GM21390 (cell line): ENCODE data around the gene DPP10.
"Not testable (repeated sequence)": the region's sequence is repeated elsewhere in the genome, so short reads cannot be mapped to it uniquely, and the experiment has no call there.

ENCODE experiments used
- ATAC-seq: cut with Tn5 transposase; IDR thresholded peaks from one replicate; pipeline ENCODE4 v1.9.1; 2021; ENCODE audit not compliant: unreplicated experiment

DPP10 gene

GRCh38 chr2:114937366-114937930 is 495.0 kb downstream of the DPP10 start:
- no peak for ATAC-seq

DNA sequence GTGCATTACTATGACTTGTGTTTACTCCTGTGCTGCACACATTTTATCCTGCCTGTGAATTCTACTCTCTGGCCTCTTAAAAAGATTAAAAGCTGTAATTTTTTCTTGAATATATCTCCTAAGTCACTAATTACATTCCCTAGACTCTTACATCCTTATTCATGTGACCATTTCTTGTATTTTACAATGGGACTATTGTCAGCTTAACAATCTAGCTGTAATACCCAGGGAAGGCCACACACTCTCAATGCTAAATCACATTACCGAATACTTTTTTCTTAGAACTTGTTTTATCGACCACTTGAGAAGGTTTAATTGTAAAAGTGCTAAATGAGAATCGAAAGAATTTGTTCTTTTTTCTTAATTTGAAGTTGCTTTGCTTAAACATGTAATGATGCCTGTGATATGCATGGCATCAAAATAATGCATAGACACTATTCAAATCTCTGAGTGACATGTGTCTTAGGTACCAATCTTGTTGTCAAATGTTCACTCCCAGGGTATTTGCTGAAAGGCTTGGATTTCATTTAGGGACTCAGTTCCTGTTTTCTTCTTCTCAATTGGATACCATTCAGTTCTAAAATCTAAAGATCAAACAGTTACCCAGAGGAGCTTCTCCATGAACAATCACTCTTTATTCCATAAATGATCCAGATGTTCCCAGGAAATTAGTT is 498.5 kb downstream of the DPP10 start:
- no peak for ATAC-seq

DNA sequence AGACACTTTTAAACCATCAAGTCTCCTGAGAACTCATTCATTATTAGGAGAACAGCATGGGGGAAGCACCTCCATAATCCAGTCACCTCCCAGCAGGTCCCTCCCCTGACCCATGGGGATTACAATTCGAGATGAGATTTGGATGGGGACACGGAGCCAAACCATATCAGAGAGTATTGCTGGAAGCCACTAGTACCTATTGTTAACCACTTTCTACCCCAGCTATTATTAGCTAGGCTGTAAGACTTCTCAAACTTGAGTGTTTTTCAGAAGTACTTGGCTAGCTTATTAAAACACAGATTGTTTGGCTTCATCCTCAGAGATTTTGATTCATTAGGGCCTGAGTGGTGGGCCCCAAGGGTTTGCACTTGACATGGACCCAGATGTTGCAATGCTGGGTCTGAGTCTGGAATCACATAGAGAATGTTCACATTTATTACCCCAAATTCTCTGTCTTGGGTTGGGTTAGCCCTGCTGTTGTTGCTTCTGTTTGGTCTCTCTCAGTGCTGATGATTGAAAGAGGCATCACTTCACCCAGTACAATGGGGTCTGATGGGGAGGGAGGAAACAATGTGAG is 506.9 kb downstream of the DPP10 start:
- ATAC-seq: no peak

DNA sequence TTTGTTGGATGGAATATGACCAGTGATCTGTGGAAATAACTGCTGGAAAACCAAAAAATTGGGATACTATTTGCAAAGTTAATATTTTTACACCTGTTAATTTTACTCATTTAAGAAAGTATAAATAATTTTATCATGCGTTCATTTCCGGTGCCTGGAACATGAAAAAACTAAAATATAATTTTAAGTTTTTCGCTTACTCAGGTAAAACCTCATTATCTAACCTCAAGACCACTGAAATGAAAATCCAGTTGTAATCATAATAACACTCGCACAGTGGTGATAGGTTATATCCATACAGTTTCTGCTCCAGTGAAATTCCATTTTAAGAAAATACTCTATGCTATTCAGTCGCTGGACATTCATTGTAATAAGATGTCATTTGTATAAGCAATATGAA is 517.9 kb downstream of the DPP10 start:
- ATAC-seq: no peak

DNA sequence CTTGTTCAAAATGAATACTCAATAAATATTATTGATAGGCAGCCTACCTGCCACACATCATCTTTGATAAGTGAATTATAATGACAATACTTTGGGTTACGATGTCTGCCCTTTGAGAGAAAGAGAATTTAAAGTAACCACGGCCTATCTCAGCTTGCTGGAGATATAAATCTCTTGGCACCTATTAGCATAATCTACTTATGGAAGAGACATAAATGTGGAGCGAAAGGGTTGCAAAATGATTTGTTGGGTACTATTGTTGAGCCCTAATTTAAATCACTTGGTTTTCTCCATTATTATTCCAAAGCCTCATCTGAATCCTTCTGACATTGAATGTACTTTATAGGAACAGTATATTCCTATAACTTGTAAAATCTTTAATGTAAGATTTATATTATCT is 520.1 kb downstream of the DPP10 start:
- no peak for ATAC-seq

- ATAC-seq: no peak
Measured at GRCh38 chr2:114968748-114969400, 526.4 kb downstream of the DPP10 start.

DNA sequence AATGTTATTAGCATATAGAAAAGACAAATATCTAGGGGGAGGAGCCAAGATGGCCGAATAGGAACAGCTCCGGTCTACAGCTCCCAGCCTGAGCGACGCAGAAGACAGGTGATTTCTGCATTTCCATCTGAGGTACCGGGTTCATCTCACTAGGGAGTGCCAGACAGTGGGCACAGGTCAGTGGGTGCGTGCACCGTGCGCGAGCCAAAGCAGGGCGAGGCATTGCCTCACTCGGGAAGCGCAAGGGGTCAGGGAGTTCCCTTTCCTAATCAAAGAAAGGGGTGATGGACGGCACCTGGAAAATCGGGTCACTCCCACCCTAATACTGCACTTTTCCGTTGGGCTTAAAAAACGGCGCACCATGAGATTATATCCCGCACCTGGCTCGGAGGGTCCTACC is 561.9 kb downstream of the DPP10 start:
- not testable (repeated sequence) for ATAC-seq

DNA sequence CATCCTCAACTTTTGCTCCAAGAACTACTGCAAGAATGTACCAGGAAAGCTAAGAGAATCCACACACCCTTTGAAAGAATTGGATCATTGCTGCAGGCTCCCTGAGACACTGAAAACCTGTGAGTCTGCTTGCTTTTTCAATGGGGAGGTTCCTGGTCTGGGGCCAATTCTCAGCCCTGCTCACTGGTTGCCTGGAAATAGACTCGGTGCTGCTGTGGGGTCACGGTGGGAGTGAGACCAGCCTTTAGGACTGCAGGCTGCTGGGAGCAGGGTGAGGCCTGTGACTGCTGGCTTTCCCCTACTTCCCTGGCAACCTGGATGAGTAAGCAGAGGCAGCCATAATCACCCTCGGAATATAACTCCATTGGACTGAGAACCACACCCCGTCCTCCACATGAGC is 569.3 kb downstream of the DPP10 start:
- no peak for ATAC-seq

DNA sequence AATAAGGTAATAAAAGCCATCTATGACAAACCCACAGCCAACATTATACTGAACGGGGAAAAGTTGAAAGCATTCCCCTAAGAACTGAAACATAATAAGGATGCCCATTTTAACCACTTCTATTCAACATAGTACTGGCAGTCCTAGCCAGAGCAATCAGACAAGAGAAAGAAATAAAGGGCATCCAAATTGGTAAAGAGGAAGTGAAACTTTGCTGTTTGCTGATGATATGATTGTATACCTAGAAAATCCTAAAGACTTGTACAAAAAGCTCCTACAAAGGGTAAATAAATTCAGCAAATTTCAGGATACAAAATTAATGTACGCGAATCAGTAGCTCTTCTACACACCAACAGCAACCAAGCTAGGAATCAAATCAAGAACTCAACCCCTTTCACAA is 579.6 kb downstream of the DPP10 start:
- not testable (repeated sequence) for ATAC-seq

GRCh38 chr2:115034801-115035200 is 592.4 kb downstream of the DPP10 start:
- ATAC-seq: no peak

GRCh38 chr2:115036818-115037217 is 594.4 kb downstream of the DPP10 start:
- no peak for ATAC-seq

DNA sequence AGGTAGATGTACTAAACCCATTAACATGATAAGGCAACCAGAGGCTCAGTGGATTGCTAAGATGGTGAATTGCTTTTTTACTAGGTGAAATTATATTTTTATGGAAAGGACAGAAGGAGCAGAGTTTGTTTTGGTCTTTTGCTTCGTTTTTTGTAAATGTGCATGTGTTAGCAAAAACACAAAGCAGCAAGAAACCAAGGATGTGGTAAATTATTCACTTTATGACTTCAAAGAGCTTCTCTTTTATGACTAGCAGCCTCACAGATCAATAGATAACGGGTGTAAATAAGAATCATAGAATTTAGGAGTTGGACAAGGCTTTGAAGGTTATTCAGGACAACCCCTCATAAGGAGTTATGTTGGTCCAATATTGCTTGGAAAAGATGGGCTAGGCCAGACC is 615.0 kb downstream of the DPP10 start:
- ATAC-seq: no peak

DNA sequence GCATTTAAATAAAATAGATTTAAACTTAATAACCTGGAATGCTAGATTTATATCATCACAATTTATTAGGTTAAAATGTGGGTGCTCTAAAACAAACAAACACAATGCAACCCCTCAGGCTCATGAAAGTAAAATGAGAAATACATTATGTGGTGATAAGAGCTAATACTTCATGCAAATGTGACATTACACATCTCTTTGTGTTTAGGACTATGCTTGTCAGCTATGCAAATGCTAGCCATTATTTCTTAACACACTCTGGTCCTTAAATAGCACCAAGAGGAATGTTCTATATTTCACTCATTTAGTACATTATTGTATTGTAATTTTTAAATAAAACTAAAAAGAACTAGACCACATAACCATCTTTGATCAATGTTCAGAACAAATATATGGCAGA is 627.6 kb downstream of the DPP10 start:
- no peak for ATAC-seq

- ATAC-seq: no peak
Measured at GRCh38 chr2:115071534-115071933, 629.1 kb downstream of the DPP10 start.

- no peak for ATAC-seq
Measured at GRCh38 chr2:115075800-115076199, 633.4 kb downstream of the DPP10 start.

GRCh38 chr2:115077626-115078025 is 635.2 kb downstream of the DPP10 start:
- no peak for ATAC-seq

GRCh38 chr2:115083225-115083624 is 640.8 kb downstream of the DPP10 start:
- ATAC-seq: no peak

GRCh38 chr2:115083711-115084110 is 641.3 kb downstream of the DPP10 start:
- no peak for ATAC-seq

GRCh38 chr2:115084446-115084845 is 642.0 kb downstream of the DPP10 start:
- no peak for ATAC-seq

GRCh38 chr2:115086051-115086620 is 643.7 kb downstream of the DPP10 start:
- not testable (repeated sequence) for ATAC-seq

DNA sequence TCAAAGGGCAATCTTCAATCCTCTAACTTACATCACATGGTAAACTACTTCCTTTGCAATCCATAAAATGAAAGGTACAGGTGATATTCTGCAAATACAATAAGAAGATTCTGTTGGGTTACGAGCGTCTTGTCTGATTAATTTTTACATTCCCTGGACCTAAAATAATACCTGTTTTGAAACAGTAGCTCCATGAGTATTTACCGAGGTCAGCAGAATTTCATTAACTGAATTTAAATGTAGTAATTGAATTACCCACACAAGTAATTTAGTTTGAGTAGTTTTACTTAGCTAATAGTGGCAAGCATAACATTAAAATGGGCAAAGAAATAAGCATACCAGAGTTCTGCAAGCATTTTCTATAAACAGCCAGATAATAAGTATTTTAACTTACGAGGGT is 652.0 kb downstream of the DPP10 start:
- ATAC-seq: no peak

- no peak for ATAC-seq
Measured at GRCh38 chr2:115105966-115106365, 663.5 kb downstream of the DPP10 start.
